IPS-20b (cell line): ENCODE data around the gene RASA1.

Experiments used
- H3K27ac ChIP-seq: one replicate; pipeline ENCODE4 v1.5.1; 2013; ENCODE audit warnings: low read length
- H3K27me3 ChIP-seq: 2 replicates; pipeline ENCODE4 v1.6.1; 2013; ENCODE audit warnings: mild to moderate bottlenecking, low read length, inconsistent platforms; ENCODE audit not compliant: insufficient read depth
- H3K36me3 ChIP-seq: 2 replicates; pipeline ENCODE4 v1.6.1; 2013; ENCODE audit warnings: low read depth, mild to moderate bottlenecking, inconsistent platforms, low read length, moderate library complexity; ENCODE audit not compliant: insufficient read depth
- H3K4me1 ChIP-seq: 2 replicates; pipeline ENCODE4 v1.6.1; 2013; ENCODE audit warnings: mild to moderate bottlenecking, control low read depth, inconsistent platforms, low read length, moderate library complexity; ENCODE audit not compliant: insufficient read depth
- H3K4me3 ChIP-seq: 2 replicates; pipeline ENCODE4 v1.5.1; 2013; ENCODE audit warnings: mild to moderate bottlenecking, low read length, inconsistent platforms
- H3K9ac ChIP-seq: 2 replicates; pipeline ENCODE4 v1.6.1; 2013; ENCODE audit warnings: low read depth, mild to moderate bottlenecking, inconsistent platforms, low read length, moderate library complexity
- H3K9me3 ChIP-seq: 2 replicates; pipeline ENCODE4 v1.6.1; 2013; ENCODE audit warnings: mild to moderate bottlenecking, low read depth, low read length, inconsistent platforms; ENCODE audit not compliant: insufficient read depth

RASA1 gene

GRCh38 chr5:87408204-87408603, 140.5 kb downstream of the RASA1 start:
- Histone ChIP-seq H3K4me3 (no peak overlapping the region), H3K9ac (no peak overlapping the region), H3K36me3 (peaks cover 81% of the 10 kb centered on the region), H3K27ac (no peak overlapping the region), H3K9me3 (no peaks in the 10 kb centered on the region), H3K4me1 (peaks cover 5% of the 10 kb centered on the region; the same call in 1 of the 2 replicates), H3K27me3 (no peaks in the 10 kb centered on the region)

- Histone ChIP-seq H3K4me1 (peaks cover 5% of the 10 kb centered on the region; the same call in 1 of the 2 replicates), H3K9ac (0 out of 2 replicates have a peak overlapping the region, but pooled peaks have one; percentile 93), H3K27me3 (no peaks in the 10 kb centered on the region), H3K36me3 (peaks cover 53% of the 10 kb centered on the region), H3K9me3 (no peaks in the 10 kb centered on the region), H3K4me3 (peak overlapping the region; percentile 84), H3K27ac (no peak overlapping the region)
Measured at GRCh38 chr5:87410931-87411330, 143.2 kb downstream of the RASA1 start.

GRCh38 chr5:87411586-87411972, 143.9 kb downstream of the RASA1 start:
- H3K36me3 ChIP-seq = peaks cover 47% of the 10 kb centered on the region
- H3K27ac ChIP-seq = no peak overlapping the region
- H3K4me3 ChIP-seq = peak overlapping the region; percentile 84
- H3K9ac ChIP-seq = peak overlapping the region; percentile 93
- peaks cover 5% of the 10 kb centered on the region; the same call in 1 of the 2 replicates for H3K4me1 ChIP-seq
- no peaks in the 10 kb centered on the region for H3K9me3 ChIP-seq
- no peaks in the 10 kb centered on the region for H3K27me3 ChIP-seq

- Histone ChIP-seq H3K27ac (peak overlapping the region; percentile 11), H3K9me3 (no peaks in the 10 kb centered on the region), H3K4me1 (peaks cover 5% of the 10 kb centered on the region; the same call in 1 of the 2 replicates), H3K9ac (peak overlapping the region; percentile 93), H3K27me3 (no peaks in the 10 kb centered on the region), H3K36me3 (peaks cover 42% of the 10 kb centered on the region), H3K4me3 (peak overlapping the region; percentile 84)
Measured at GRCh38 chr5:87411973-87412629, 144.4 kb downstream of the RASA1 start.

- H3K36me3 ChIP-seq = peaks cover 35% of the 10 kb centered on the region
- H3K4me1 ChIP-seq = peaks cover 5% of the 10 kb centered on the region; the same call in 1 of the 2 replicates
- no peaks in the 10 kb centered on the region for H3K9me3 ChIP-seq
- peak within 1 kb of the TSS; percentile 11 for H3K27ac ChIP-seq
- H3K27me3 ChIP-seq = no peaks in the 10 kb centered on the region
- peak within 1 kb of the TSS; percentile 84 for H3K4me3 ChIP-seq
- peak within 1 kb of the TSS; percentile 93 for H3K9ac ChIP-seq
Measured at GRCh38 chr5:87412630-87413342, 145.1 kb downstream of the RASA1 start, which contains the start of gene CCNH. CCNH (minus strand) TSS chr5:87412930; CDS start chr5:87412794, 136 bp downstream.

- Histone ChIP-seq H3K27ac (no peak overlapping the region), H3K4me3 (peak overlapping the region; percentile 84), H3K9me3 (no peaks in the 10 kb centered on the region), H3K36me3 (peaks cover 30% of the 10 kb centered on the region), H3K27me3 (no peaks in the 10 kb centered on the region), H3K4me1 (peaks cover 5% of the 10 kb centered on the region; the same call in 1 of the 2 replicates), H3K9ac (peak overlapping the region; percentile 57; the same call in 1 of the 2 replicates)
Measured at GRCh38 chr5:87413343-87413645, 145.6 kb downstream of the RASA1 start.

GRCh38 chr5:87418506-87418905, 150.8 kb downstream of the RASA1 start:
- H3K4me3 ChIP-seq = no peak overlapping the region
- no peaks in the 10 kb centered on the region for H3K9me3 ChIP-seq
- no peaks in the 10 kb centered on the region for H3K36me3 ChIP-seq
- H3K9ac ChIP-seq = no peak overlapping the region
- H3K27ac ChIP-seq = no peak overlapping the region
- H3K4me1 ChIP-seq = no peaks in the 10 kb centered on the region
- no peaks in the 10 kb centered on the region for H3K27me3 ChIP-seq

- H3K9me3 ChIP-seq = no peaks in the 10 kb centered on the region
Measured at GRCh38 chr5:87421307-87421706, 153.6 kb downstream of the RASA1 start.

GRCh38 chr5:87423755-87424154, 156.1 kb downstream of the RASA1 start:
- Histone ChIP-seq H3K27me3 (no peaks in the 10 kb centered on the region), H3K36me3 (no peaks in the 10 kb centered on the region), H3K9me3 (no peaks in the 10 kb centered on the region), H3K4me3 (no peak overlapping the region), H3K4me1 (no peaks in the 10 kb centered on the region), H3K27ac (no peak overlapping the region), H3K9ac (no peak overlapping the region)

More at GRCh38 chr5:87421307-87421706, 153.6 kb downstream of the RASA1 start:
- H3K27me3 ChIP-seq = no peaks in the 10 kb centered on the region
- H3K9ac ChIP-seq = no peak overlapping the region
- H3K4me1 ChIP-seq = no peaks in the 10 kb centered on the region
- no peak overlapping the region for H3K4me3 ChIP-seq
- no peak overlapping the region for H3K27ac ChIP-seq
- H3K36me3 ChIP-seq = no peaks in the 10 kb centered on the region

- H3K4me1 ChIP-seq = no peaks in the 10 kb centered on the region
- no peak overlapping the region for H3K9ac ChIP-seq
- H3K36me3 ChIP-seq = no peaks in the 10 kb centered on the region
- H3K9me3 ChIP-seq = no peaks in the 10 kb centered on the region
- H3K27ac ChIP-seq = no peak overlapping the region
- no peaks in the 10 kb centered on the region for H3K27me3 ChIP-seq
- H3K4me3 ChIP-seq = no peak overlapping the region
Measured at GRCh38 chr5:87430863-87431457, 163.3 kb downstream of the RASA1 start.

GRCh38 chr5:87432460-87432859, 164.8 kb downstream of the RASA1 start:
- no peak overlapping the region for H3K9ac ChIP-seq
- no peaks in the 10 kb centered on the region for H3K9me3 ChIP-seq
- H3K4me1 ChIP-seq = no peaks in the 10 kb centered on the region
- no peaks in the 10 kb centered on the region for H3K36me3 ChIP-seq
- H3K27me3 ChIP-seq = no peaks in the 10 kb centered on the region
- no peak overlapping the region for H3K4me3 ChIP-seq
- no peak overlapping the region for H3K27ac ChIP-seq
